ENCODE measurements around the gene CBX6.

Gene CBX6

GRCh38 chr22:38834991-38835390 lies 37.0 kb downstream of the CBX6 start:
- no peak for DNase-seq

- no peak for DNase-seq
Measured at GRCh38 chr22:38834215-38834953, 37.6 kb downstream of the CBX6 start.

GRCh38 chr22:38833061-38833460 lies 39.0 kb downstream of the CBX6 start:
- no peak for DNase-seq

GRCh38 chr22:38832005-38832978 lies 39.7 kb downstream of the CBX6 start:
- DNase-seq, result no peak

GRCh38 chr22:38831166-38831945 lies 40.7 kb downstream of the CBX6 start:
- no peak for DNase-seq

GRCh38 chr22:38830845-38831108 lies 41.2 kb downstream of the CBX6 start:
- no peak for DNase-seq

GRCh38 chr22:38830026-38830844 lies 41.8 kb downstream of the CBX6 start:
- DNase-seq, result no peak

- DNase-seq, result no peak
Measured at GRCh38 chr22:38829485-38829884, 42.5 kb downstream of the CBX6 start.

GRCh38 chr22:38828616-38829205 lies 43.3 kb downstream of the CBX6 start:
- no peak for DNase-seq

- DNase-seq, result no peak
Measured at GRCh38 chr22:38828191-38828590, 43.8 kb downstream of the CBX6 start.

GRCh38 chr22:38827510-38827909 lies 44.5 kb downstream of the CBX6 start:
- DNase-seq, result no peak

- no peak for DNase-seq
Measured at GRCh38 chr22:38826801-38827200, 45.2 kb downstream of the CBX6 start.

- DNase-seq, result no peak
Measured at GRCh38 chr22:38826386-38826785, 45.6 kb downstream of the CBX6 start.

GRCh38 chr22:38824585-38824984 lies 47.4 kb downstream of the CBX6 start:
- peak; percentile 44 to 47 for DNase-seq

GRCh38 chr22:38823637-38824036 lies 48.4 kb downstream of the CBX6 start:
- no peak for DNase-seq

- DNase-seq, result no peak
Measured at GRCh38 chr22:38823076-38823475, 48.9 kb downstream of the CBX6 start.

GRCh38 chr22:38820020-38820419 lies 52.0 kb downstream of the CBX6 start:
- DNase-seq, result no peak

- DNase-seq, result no peak
Measured at GRCh38 chr22:38819387-38819940, 52.6 kb downstream of the CBX6 start.

- no peak for DNase-seq
Measured at GRCh38 chr22:38817196-38817595, 54.8 kb downstream of the CBX6 start.

- DNase-seq, result no peak
Measured at GRCh38 chr22:38815842-38816241, 56.2 kb downstream of the CBX6 start.

Measured in stimulated activated CD4-positive, alpha-beta T cell treated with anti-CD3 and anti-CD28 coated beads, Interleukin-2, amount 100 ng/mL, for 48 hours (primary cell).